PC-3 (cell line): ENCODE measurements around the gene CST11. TPM values are rescaled to one million over a fixed set of nuclear protein-coding genes. Genes with fewer than 3 reads are reported as not detected.

Experiments
- ATAC-seq: fragments of 200-7000 bp; cut with Tn5 transposase; 2 replicates; pipeline ENCODE4 v1.9.1; 2020; ENCODE audit warnings: mild to moderate bottlenecking, moderate library complexity
- BruUV-seq: library from RNA; stranded (reverse); fragments of 400-500 nt; replicated peaks from 2 replicates; lab custom pipeline; 2021; lab: Mats Ljungman, UMichigan
- CTCF ChIA-PET: fragments of 300-600 bp; sonication (Branson Sonifier 250); formaldehyde crosslinking; loops from one replicate; lab custom pipeline; 2022; ENCODE audit warnings: antibody characterized with exemption; lab: Charles Lee
- POLR2A ChIA-PET: fragments of 300-600 bp; sonication (Branson Sonifier 250); formaldehyde crosslinking; loops from one replicate; lab custom pipeline; 2022; ENCODE audit warnings: antibody characterized with exemption; ENCODE audit not compliant: unreplicated experiment; lab: Charles Lee
- DNase-seq: peaks from one replicate; pipeline ENCODE4 v3.0.0-alpha.2; 2015
- H2AFZ ChIP-seq: fragments of 300-600 bp; sonication (generic); 2 replicates; pipeline ENCODE4 v1.6.0; 2016; ENCODE audit warnings: antibody characterized with exemption, low read length
- H3F3A ChIP-seq: fragments of 300-600 bp; sonication (generic); one replicate; pipeline ENCODE4 v1.6.0; 2017; ENCODE audit warnings: antibody characterized with exemption, low read length, control low read depth, mild to moderate bottlenecking; ENCODE audit not compliant: unreplicated experiment
- H3K27ac ChIP-seq: fragments of 300-600 bp; sonication (generic); 2 replicates; pipeline ENCODE4 v1.5.1; 2016; ENCODE audit warnings: mild to moderate bottlenecking, low read length
- H3K27me3 ChIP-seq: fragments of 300-600 bp; sonication (generic); 2 replicates; pipeline ENCODE4 v1.6.1; 2016; ENCODE audit warnings: low read length, mixed read lengths
- H3K36me3 ChIP-seq: fragments of 300-600 bp; sonication (generic); 2 replicates; pipeline ENCODE4 v1.6.1; 2016; ENCODE audit warnings: low read depth, mixed run types, low read length, mixed read lengths
- H3K4me1 ChIP-seq: fragments of 300-600 bp; sonication (generic); 2 replicates; pipeline ENCODE4 v1.5.1; 2016; ENCODE audit warnings: low read length; ENCODE audit not compliant: insufficient read depth
- H3K4me2 ChIP-seq: fragments of 300-600 bp; sonication (generic); 2 replicates; pipeline ENCODE4 v1.6.0; 2016; ENCODE audit warnings: low read length
- H3K4me3 ChIP-seq: fragments of 300-600 bp; sonication (generic); 2 replicates; pipeline ENCODE4 v1.5.1; 2016; ENCODE audit warnings: mild to moderate bottlenecking, low read length, mixed read lengths
- H3K79me2 ChIP-seq: fragments of 300-600 bp; sonication (generic); 2 replicates; pipeline ENCODE4 v1.6.1; 2017; ENCODE audit warnings: low read length, mixed read lengths
- H3K9ac ChIP-seq: fragments of 300-600 bp; sonication (generic); 2 replicates; pipeline ENCODE4 v1.6.0; 2016; ENCODE audit warnings: mild to moderate bottlenecking, low read length
- H3K9me2 ChIP-seq: fragments of 300-600 bp; sonication (generic); replicated peaks from 2 replicates; pipeline ENCODE4 v1.6.1; 2016; ENCODE audit warnings: mixed run types, low read length, mixed read lengths
- H3K9me3 ChIP-seq: fragments of 300-600 bp; sonication (generic); 2 replicates; pipeline ENCODE4 v1.6.1; 2016; ENCODE audit warnings: low read length, mixed read lengths
- H4K20me1 ChIP-seq: fragments of 300-600 bp; sonication (generic); 2 replicates; pipeline ENCODE4 v1.6.1; 2016; ENCODE audit warnings: low read length, mixed read lengths
- EZH2 ChIP-seq: fragments of 300-600 bp; sonication (generic); IDR thresholded peaks from one replicate; pipeline ENCODE4 v1.6.1; 2017; ENCODE audit warnings: antibody characterized with exemption, mild to moderate bottlenecking, low read length; ENCODE audit not compliant: unreplicated experiment
- EZH2phosphoT487 ChIP-seq: fragments of 300-600 bp; sonication (generic); IDR thresholded peaks from 2 replicates; pipeline ENCODE4 v1.6.1; 2018; ENCODE audit warnings: mild to moderate bottlenecking, antibody characterized with exemption, low read length, borderline replicate concordance
- intact Hi-C: fragments of 100-400 bp; cut with micrococcal nuclease; formaldehyde crosslinking; loops from 2 replicates; pipeline ENCODE4 v1.9.0; 2023
- total RNA-seq: library from RNA; depleted of rRNA; stranded (reverse); fragments of >200 nt; gene quantifications from 2 replicates; pipeline ENCODE4 v1.2.3, GENCODE V29; 2014
- TF ChIP-seq, protein P1 (sequence below): fragments of 300-600 bp; sonication (generic); conservative IDR thresholded peaks from 2 replicates; pipeline ENCODE4 v1.5.1; 2017; ENCODE audit warnings: antibody characterized with exemption, low read depth, mild to moderate bottlenecking, low read length

CST11 gene
- total RNA-seq, 1 experiment from 2014 or later, result not detected

DNA sequence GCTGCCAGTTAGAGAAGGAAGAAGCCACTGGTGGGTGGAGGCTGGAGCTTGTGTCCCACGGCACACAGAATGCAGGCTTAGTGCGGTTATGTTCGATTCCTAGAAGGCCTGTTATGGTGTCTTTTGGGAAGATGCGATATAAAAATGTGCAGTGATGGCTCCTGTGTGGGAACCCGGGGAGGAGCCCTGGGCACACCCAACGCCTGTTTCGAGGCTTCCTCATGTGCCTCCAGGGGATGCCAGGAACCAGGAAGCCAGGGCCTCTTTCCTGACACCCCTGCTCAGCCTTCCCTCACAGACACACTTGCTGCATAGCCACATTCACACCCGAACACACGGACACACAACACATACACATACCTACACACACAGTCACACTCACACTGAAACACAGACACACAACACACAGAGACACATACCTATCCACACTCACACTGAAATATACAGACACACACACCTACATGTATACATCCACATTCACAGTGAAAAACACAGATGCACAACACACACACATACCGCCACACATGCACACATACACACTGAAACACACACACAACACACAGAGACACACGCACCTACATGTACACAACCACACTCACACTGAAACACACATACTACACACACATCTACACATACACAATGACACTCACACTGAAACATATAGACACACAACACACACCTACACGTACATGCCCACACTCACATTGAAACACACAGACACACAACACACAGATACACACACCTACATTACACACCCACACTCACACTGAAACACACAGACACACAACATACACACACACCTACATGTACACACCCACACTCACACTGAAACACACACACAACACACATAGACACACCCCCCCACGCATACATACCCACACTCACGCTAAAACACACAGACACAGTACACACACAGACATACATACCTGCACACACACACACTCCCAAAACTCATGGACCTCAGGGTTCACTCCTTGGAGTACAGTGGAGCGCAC is 1.2 kb upstream of the CST11 start:
- no peak for ATAC-seq
- Histone ChIP-seq H3F3A (no peaks in the 10 kb centered on the region), H3K9ac (no peak overlapping the region), H3K27ac (no peak overlapping the region), H3K9me2 (no peaks in the 10 kb centered on the region), H3K4me2 (no peak overlapping the region), H2AFZ (no peak overlapping the region), H3K4me1 (no peaks in the 10 kb centered on the region), H3K9me3 (no peaks in the 10 kb centered on the region), H3K36me3 (no peaks in the 10 kb centered on the region), H3K4me3 (no peak overlapping the region), H4K20me1 (no peaks in the 10 kb centered on the region), H3K79me2 (no peaks in the 10 kb centered on the region), H3K27me3 (peaks cover 65% of the 10 kb centered on the region)
- BruUV-seq, result no TSS peak
- no peak for DNase-seq
- TF ChIP-seq EZH2phosphoT487, result no peak
- CTCF ChIA-PET, result no interaction called here
- intact Hi-C loops, result no loop called here
- POLR2A ChIA-PET, result no interaction called here

DNA sequence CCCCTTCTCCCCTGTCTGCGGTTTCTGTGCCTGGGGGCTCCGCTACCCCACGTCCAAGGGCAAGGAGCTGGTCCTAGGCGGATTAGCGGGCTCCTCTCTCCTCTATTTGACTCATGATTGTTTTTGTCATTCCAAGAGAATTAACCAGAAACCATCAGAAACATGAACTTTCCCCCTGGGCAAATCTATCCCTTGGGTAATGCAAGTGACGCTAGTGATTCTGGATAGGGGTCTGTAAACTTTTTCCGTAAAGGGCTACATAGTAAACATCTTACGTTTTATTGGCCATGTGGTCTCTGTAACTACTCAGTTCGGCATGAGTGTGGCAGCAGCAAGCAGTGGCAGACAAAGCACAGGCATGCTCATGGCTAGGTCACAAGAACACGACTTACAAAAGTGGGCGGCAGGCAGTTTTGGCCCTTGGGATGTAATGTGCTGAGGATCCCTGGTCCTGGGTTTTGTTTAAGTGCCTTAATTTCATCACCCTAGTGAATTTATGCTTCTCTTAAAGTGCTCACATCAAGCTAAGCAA is 654 bp downstream of the CST11 start:
- Histone ChIP-seq H2AFZ (no peak overlapping the region), H3K4me1 (no peaks in the 10 kb centered on the region), H3K4me3 (no peak overlapping the region), H3K27me3 (peaks cover 51% of the 10 kb centered on the region), H3K36me3 (no peaks in the 10 kb centered on the region), H3K27ac (no peak overlapping the region), H3K9me2 (no peaks in the 10 kb centered on the region), H3K79me2 (no peaks in the 10 kb centered on the region), H4K20me1 (no peaks in the 10 kb centered on the region), H3K9me3 (no peaks in the 10 kb centered on the region), H3K9ac (no peak overlapping the region), H3F3A (no peaks in the 10 kb centered on the region), H3K4me2 (no peak overlapping the region)
- TF ChIP-seq, protein P1, sequence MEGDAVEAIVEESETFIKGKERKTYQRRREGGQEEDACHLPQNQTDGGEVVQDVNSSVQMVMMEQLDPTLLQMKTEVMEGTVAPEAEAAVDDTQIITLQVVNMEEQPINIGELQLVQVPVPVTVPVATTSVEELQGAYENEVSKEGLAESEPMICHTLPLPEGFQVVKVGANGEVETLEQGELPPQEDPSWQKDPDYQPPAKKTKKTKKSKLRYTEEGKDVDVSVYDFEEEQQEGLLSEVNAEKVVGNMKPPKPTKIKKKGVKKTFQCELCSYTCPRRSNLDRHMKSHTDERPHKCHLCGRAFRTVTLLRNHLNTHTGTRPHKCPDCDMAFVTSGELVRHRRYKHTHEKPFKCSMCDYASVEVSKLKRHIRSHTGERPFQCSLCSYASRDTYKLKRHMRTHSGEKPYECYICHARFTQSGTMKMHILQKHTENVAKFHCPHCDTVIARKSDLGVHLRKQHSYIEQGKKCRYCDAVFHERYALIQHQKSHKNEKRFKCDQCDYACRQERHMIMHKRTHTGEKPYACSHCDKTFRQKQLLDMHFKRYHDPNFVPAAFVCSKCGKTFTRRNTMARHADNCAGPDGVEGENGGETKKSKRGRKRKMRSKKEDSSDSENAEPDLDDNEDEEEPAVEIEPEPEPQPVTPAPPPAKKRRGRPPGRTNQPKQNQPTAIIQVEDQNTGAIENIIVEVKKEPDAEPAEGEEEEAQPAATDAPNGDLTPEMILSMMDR, result no peak
- TF ChIP-seq EZH2, result no peak
- ChIA-PET POLR2A (no interaction called here), CTCF (no interaction called here)
- no TSS peak for BruUV-seq
- DNase-seq (no peak), ATAC-seq (no peak)
- intact Hi-C loops, result no loop called here

DNA sequence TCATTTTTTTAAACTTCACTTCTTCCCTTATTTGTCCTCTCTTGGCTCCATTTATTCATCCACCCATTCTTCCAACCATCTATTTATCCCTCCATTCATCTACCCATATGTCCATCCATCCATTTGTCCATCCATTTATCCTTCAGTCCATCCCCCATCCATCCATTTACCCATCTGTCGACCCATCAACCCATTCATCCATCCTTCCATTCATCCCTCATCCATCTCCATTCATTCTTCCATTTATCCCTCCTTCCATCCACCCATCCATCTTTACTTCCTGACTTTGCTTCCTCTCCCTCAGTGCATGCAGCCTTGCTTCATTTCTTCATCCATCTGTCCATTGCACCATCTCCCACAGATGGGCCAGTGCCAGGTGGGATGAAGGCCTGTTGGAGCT is 1.8 kb downstream of the CST11 start:
- Histone ChIP-seq H3K27ac (no peak overlapping the region), H3F3A (no peaks in the 10 kb centered on the region), H3K4me1 (peaks cover 3% of the 10 kb centered on the region), H3K9ac (no peak overlapping the region), H3K79me2 (no peaks in the 10 kb centered on the region), H3K4me2 (no peak overlapping the region), H3K4me3 (no peak overlapping the region), H4K20me1 (no peaks in the 10 kb centered on the region), H3K27me3 (peaks cover 40% of the 10 kb centered on the region), H3K9me3 (no peaks in the 10 kb centered on the region), H3K36me3 (no peaks in the 10 kb centered on the region), H3K9me2 (no peaks in the 10 kb centered on the region), H2AFZ (no peak overlapping the region)
- intact Hi-C loops, result no loop called here
- ATAC-seq (no peak), DNase-seq (no peak)
- no TSS peak for BruUV-seq
- no peak for TF ChIP-seq EZH2phosphoT487
- TF ChIP-seq, protein P1, result no peak
- no peak for TF ChIP-seq EZH2
- CTCF ChIA-PET, result no interaction called here
- POLR2A ChIA-PET, result no interaction called here
